ENCODE data around the gene SMAGP.

The SMAGP gene

DNA sequence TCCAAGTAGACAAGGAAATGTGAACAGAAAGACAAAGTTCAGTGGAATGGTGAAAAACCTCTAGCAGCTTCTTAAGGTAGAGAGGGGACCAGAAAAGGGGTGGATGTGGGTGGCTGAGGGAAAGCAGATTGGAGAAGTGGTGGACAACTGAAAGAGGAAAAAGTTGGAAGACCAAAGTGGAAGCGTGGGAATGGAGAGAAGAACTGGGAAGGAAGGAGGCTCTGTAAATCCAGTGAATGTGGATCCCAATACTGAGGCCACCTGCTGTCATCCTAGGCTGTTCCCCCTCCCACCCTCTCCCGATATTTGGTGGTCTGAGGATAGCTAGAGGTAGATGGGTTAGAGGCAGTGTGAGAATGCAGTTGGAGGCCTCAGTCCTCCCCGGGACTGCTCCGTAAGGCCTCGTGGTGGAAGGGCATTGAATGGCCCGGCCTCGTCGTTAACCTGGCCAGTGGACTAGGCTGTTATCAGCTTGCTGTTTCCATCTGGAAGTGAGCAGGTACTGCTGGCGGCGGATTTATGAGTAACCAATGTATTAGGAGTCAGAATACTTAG is 51.5 kb downstream of the SMAGP start:
- Histone ChIP-seq H3K9me3 (ENCODE audit: low read length) (no peaks in the 10 kb centered on the region), H3K27ac (ENCODE audit: low read depth, low read length) (peak overlapping the region; percentile 90), H3K36me3 (ENCODE audit: insufficient read depth, low read length) (no peaks in the 10 kb centered on the region), H3K27me3 (ENCODE audit: control insufficient read depth in 1 of 2, insufficient read depth in 2 of 2, low read length in 2 of 2) (no peaks in the 10 kb centered on the region), H3K4me3 (ENCODE audit: low read depth in 1 of 2, low read length in 2 of 2) (peak overlapping the region; percentile 79 to 99), H3K4me1 (ENCODE audit: insufficient read depth, low read length) (peaks cover 17% of the 10 kb centered on the region), H3K9ac (ENCODE audit: low read length) (peak overlapping the region; percentile 59)

DNA sequence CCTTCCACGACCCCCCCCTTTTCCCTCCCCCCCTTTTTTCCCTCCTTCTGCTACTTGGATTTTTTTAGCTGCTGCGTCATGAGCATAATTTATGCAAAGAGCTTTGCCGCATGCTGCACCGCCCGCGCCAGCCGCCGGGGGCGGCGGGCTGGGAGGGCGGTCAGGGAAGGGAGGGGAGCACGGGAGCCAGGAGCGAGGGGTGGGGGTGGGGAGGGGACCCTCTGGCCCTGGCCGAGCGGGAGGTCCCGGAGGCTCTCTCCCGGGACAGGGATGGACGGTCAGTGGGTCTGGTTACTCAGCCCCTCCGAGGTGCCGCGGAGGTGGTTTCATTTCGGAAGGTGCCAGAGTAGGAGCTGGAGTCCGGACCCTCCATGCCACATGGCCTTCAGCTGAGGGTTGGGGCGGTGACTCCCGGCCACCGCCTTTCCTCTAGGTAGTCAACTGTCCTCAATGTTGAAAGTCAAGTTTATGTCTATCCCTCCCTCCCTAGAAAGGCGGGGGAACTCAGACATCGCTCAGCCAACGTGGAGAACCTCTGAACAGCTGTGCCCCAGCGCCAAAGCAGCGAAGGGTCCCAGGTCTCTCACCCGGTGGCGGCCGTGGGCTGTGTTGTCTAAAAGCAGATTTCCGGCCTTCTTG is 52.1 kb downstream of the SMAGP start, which contains the start of gene POU6F1:
Gene POU6F1, minus strand, starts transcription at position 95 of the 639 bp plus-strand sequence. CDS start 11,226 bp downstream, outside the sequence.
- peak within 1 kb of the TSS; percentile 59 for H3K9ac ChIP-seq (ENCODE audit: low read length)
- no peaks in the 10 kb centered on the region for H3K27me3 ChIP-seq (ENCODE audit: control insufficient read depth in 1 of 2, insufficient read depth in 2 of 2, low read length in 2 of 2)
- peak within 1 kb of the TSS; percentile 79 to 99 for H3K4me3 ChIP-seq (ENCODE audit: low read depth in 1 of 2, low read length in 2 of 2)
- H3K9me3 ChIP-seq (ENCODE audit: low read length): no peaks in the 10 kb centered on the region
- H3K36me3 ChIP-seq (ENCODE audit: insufficient read depth, low read length): no peaks in the 10 kb centered on the region
- peaks cover 17% of the 10 kb centered on the region for H3K4me1 ChIP-seq (ENCODE audit: insufficient read depth, low read length)
- H3K27ac ChIP-seq (ENCODE audit: low read depth, low read length): peak within 1 kb of the TSS; percentile 90

GRCh38 chr12:51217133-51217967 is 52.9 kb downstream of the SMAGP start:
- Histone ChIP-seq H3K9me3 (ENCODE audit: low read length) (no peaks in the 10 kb centered on the region), H3K9ac (ENCODE audit: low read length) (peak overlapping the region; percentile 59), H3K4me3 (ENCODE audit: low read depth in 1 of 2, low read length in 2 of 2) (peak overlapping the region; percentile 79 to 99), H3K27me3 (ENCODE audit: control insufficient read depth in 1 of 2, insufficient read depth in 2 of 2, low read length in 2 of 2) (no peaks in the 10 kb centered on the region), H3K4me1 (ENCODE audit: insufficient read depth, low read length) (peaks cover 17% of the 10 kb centered on the region), H3K27ac (ENCODE audit: low read depth, low read length) (peak overlapping the region; percentile 90), H3K36me3 (ENCODE audit: insufficient read depth, low read length) (no peaks in the 10 kb centered on the region)

- Histone ChIP-seq H3K27me3 (ENCODE audit: control insufficient read depth in 1 of 2, insufficient read depth in 2 of 2, low read length in 2 of 2) (no peaks in the 10 kb centered on the region), H3K36me3 (ENCODE audit: insufficient read depth, low read length) (no peaks in the 10 kb centered on the region), H3K9me3 (ENCODE audit: low read length) (no peaks in the 10 kb centered on the region), H3K27ac (ENCODE audit: low read depth, low read length) (peak overlapping the region; percentile 90), H3K4me3 (ENCODE audit: low read depth in 1 of 2, low read length in 2 of 2) (peak overlapping the region; percentile 59 to 99), H3K4me1 (ENCODE audit: insufficient read depth, low read length) (peaks cover 17% of the 10 kb centered on the region), H3K9ac (ENCODE audit: low read length) (no peak overlapping the region)
These were observed 53.6 kb downstream of the SMAGP start for GRCh38 chr12:51216642-51217041.

- Histone ChIP-seq H3K4me1 (ENCODE audit: insufficient read depth, low read length) (peaks cover 17% of the 10 kb centered on the region), H3K9ac (ENCODE audit: low read length) (no peak overlapping the region), H3K27ac (ENCODE audit: low read depth, low read length) (no peak overlapping the region), H3K4me3 (ENCODE audit: low read depth in 1 of 2, low read length in 2 of 2) (no peak overlapping the region), H3K9me3 (ENCODE audit: low read length) (no peaks in the 10 kb centered on the region), H3K36me3 (ENCODE audit: insufficient read depth, low read length) (no peaks in the 10 kb centered on the region), H3K27me3 (ENCODE audit: control insufficient read depth in 1 of 2, insufficient read depth in 2 of 2, low read length in 2 of 2) (no peaks in the 10 kb centered on the region)
These were observed 55.3 kb downstream of the SMAGP start for GRCh38 chr12:51214895-51215294.

- no peak overlapping the region for H3K4me3 ChIP-seq (ENCODE audit: low read depth in 1 of 2, low read length in 2 of 2)
- no peaks in the 10 kb centered on the region for H3K9me3 ChIP-seq (ENCODE audit: low read length)
- no peaks in the 10 kb centered on the region for H3K4me1 ChIP-seq (ENCODE audit: insufficient read depth, low read length)
- no peak overlapping the region for H3K9ac ChIP-seq (ENCODE audit: low read length)
- H3K27me3 ChIP-seq (ENCODE audit: control insufficient read depth in 1 of 2, insufficient read depth in 2 of 2, low read length in 2 of 2): no peaks in the 10 kb centered on the region
- peaks cover 4% of the 10 kb centered on the region for H3K36me3 ChIP-seq (ENCODE audit: insufficient read depth, low read length)
- no peak overlapping the region for H3K27ac ChIP-seq (ENCODE audit: low read depth, low read length)
These were observed 59.4 kb downstream of the SMAGP start for GRCh38 chr12:51210690-51211395.

DNA sequence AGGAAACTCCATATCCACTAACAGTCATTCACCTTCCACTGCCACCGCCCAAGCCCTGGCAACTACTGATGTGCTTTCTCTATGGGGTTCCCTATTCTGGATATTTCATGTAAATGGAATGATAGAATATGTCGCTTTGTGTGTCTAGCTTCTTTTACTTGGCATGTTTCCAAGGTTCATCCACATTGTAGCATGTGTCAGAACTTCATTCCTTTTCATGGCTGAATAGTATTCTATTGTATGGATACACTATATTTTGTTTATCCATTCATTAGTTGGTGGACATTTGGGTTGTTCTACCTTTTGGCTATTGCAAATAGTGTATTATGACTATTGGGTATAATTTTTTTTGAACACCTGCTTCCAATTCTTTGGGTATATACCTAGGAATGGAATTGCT is 61.0 kb downstream of the SMAGP start:
- H3K27me3 ChIP-seq (ENCODE audit: control insufficient read depth in 1 of 2, insufficient read depth in 2 of 2, low read length in 2 of 2): no peaks in the 10 kb centered on the region
- H3K4me3 ChIP-seq (ENCODE audit: low read depth in 1 of 2, low read length in 2 of 2): no peak overlapping the region
- H3K4me1 ChIP-seq (ENCODE audit: insufficient read depth, low read length): no peaks in the 10 kb centered on the region
- H3K9me3 ChIP-seq (ENCODE audit: low read length): no peaks in the 10 kb centered on the region
- peaks cover 4% of the 10 kb centered on the region for H3K36me3 ChIP-seq (ENCODE audit: insufficient read depth, low read length)
- no peak overlapping the region for H3K9ac ChIP-seq (ENCODE audit: low read length)
- no peak overlapping the region for H3K27ac ChIP-seq (ENCODE audit: low read depth, low read length)

- Histone ChIP-seq H3K27ac (ENCODE audit: low read depth, low read length) (no peak overlapping the region), H3K4me1 (ENCODE audit: insufficient read depth, low read length) (no peaks in the 10 kb centered on the region), H3K36me3 (ENCODE audit: insufficient read depth, low read length) (peaks cover 8% of the 10 kb centered on the region), H3K27me3 (ENCODE audit: control insufficient read depth in 1 of 2, insufficient read depth in 2 of 2, low read length in 2 of 2) (no peaks in the 10 kb centered on the region), H3K9ac (ENCODE audit: low read length) (no peak overlapping the region), H3K4me3 (ENCODE audit: low read depth in 1 of 2, low read length in 2 of 2) (no peak overlapping the region), H3K9me3 (ENCODE audit: low read length) (no peaks in the 10 kb centered on the region)
These were observed 62.1 kb downstream of the SMAGP start for GRCh38 chr12:51208016-51208660.

- Histone ChIP-seq H3K4me3 (ENCODE audit: low read depth in 1 of 2, low read length in 2 of 2) (no peak overlapping the region), H3K36me3 (ENCODE audit: insufficient read depth, low read length) (peaks cover 11% of the 10 kb centered on the region), H3K9ac (ENCODE audit: low read length) (no peak overlapping the region), H3K4me1 (ENCODE audit: insufficient read depth, low read length) (no peaks in the 10 kb centered on the region), H3K9me3 (ENCODE audit: low read length) (no peaks in the 10 kb centered on the region), H3K27ac (ENCODE audit: low read depth, low read length) (no peak overlapping the region), H3K27me3 (ENCODE audit: control insufficient read depth in 1 of 2, insufficient read depth in 2 of 2, low read length in 2 of 2) (no peaks in the 10 kb centered on the region)
These were observed 64.9 kb downstream of the SMAGP start for GRCh38 chr12:51205350-51205749.

DNA sequence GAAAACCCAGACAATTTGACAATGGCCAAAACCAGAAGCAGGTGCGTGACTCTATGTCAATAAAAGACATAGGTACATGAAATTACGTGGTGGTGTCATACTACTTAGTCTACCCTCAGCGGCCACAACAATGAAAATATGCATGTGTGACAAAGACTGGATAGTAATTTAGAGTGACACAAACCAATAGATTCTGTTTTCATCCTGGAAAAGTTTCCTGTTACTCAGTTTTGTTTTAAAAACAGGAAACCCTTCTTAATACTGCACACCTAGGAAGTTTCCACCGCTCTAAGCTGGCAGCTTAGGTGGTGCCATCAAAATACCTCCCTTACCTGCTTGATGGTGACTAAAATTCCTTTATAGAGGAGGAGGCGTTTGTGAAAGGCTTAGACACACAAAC is 67.5 kb downstream of the SMAGP start:
- H3K4me1 ChIP-seq (ENCODE audit: insufficient read depth, low read length): no peaks in the 10 kb centered on the region
- peaks cover 9% of the 10 kb centered on the region for H3K36me3 ChIP-seq (ENCODE audit: insufficient read depth, low read length)
- no peak overlapping the region for H3K27ac ChIP-seq (ENCODE audit: low read depth, low read length)
- no peaks in the 10 kb centered on the region for H3K27me3 ChIP-seq (ENCODE audit: control insufficient read depth in 1 of 2, insufficient read depth in 2 of 2, low read length in 2 of 2)
- no peak overlapping the region for H3K9ac ChIP-seq (ENCODE audit: low read length)
- H3K9me3 ChIP-seq (ENCODE audit: low read length): no peaks in the 10 kb centered on the region
- no peak overlapping the region for H3K4me3 ChIP-seq (ENCODE audit: low read depth in 1 of 2, low read length in 2 of 2)

DNA sequence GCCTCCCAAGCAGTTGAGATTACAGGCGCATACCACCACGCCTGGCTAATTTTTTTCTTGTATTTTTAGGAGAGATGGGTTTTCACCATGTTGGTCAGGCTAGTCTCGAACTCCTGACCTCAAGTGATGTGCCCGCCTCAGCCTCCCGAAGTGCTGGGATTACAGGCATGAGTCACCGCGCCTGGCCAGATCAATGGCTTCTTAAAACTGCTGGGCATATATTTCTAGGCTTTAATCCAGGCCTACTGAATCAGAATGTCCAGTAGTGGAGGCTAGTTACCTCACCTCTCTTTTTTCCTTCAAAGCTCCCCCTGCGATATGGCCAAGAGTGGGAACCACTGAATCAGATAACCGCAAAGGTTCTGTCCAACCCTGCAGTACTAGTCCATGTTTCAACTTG is 69.4 kb downstream of the SMAGP start:
- H3K9me3 ChIP-seq (ENCODE audit: low read length): no peaks in the 10 kb centered on the region
- H3K4me1 ChIP-seq (ENCODE audit: insufficient read depth, low read length): no peaks in the 10 kb centered on the region
- H3K9ac ChIP-seq (ENCODE audit: low read length): no peak overlapping the region
- H3K27ac ChIP-seq (ENCODE audit: low read depth, low read length): no peak overlapping the region
- peaks cover 7% of the 10 kb centered on the region for H3K36me3 ChIP-seq (ENCODE audit: insufficient read depth, low read length)
- no peaks in the 10 kb centered on the region for H3K27me3 ChIP-seq (ENCODE audit: control insufficient read depth in 1 of 2, insufficient read depth in 2 of 2, low read length in 2 of 2)
- no peak overlapping the region for H3K4me3 ChIP-seq (ENCODE audit: low read depth in 1 of 2, low read length in 2 of 2)
